Measurements from ENCODE around the gene NRXN3. TPM values are rescaled to one million over a fixed set of nuclear protein-coding genes. Genes with fewer than 3 reads are reported as not detected.

NRXN3 gene
- total and polyA plus RNA-seq, 4 donors, result 0.07 to 1.2 (median 0.23) TPM

- no peak overlapping the region for H3K27ac ChIP-seq (ENCODE audit: low read depth in 1 of 2, low read length in 2 of 2)
- DNase-seq (ENCODE audit: low spot score), result no peak
- H3K9ac ChIP-seq (ENCODE audit: low read depth in 1 of 2, low read length in 2 of 2), result no peak overlapping the region
- no peaks in the 10 kb centered on the region for H3K4me1 ChIP-seq (ENCODE audit: control insufficient read depth in 4 of 4, insufficient read depth in 4 of 4, low read length in 3 of 4)
- peaks cover 0 to 4% (median 0%) of the 10 kb centered on the region in 4 donors for H3K27me3 ChIP-seq (ENCODE audit: control insufficient read depth in 4 of 4, insufficient read depth in 4 of 4, low read length in 3 of 4)
- 85% methylated on average over 6 of the region's 6 CpGs for WGBS
- H3K36me3 ChIP-seq (ENCODE audit: control insufficient read depth in 4 of 4, insufficient read depth in 3 of 4, low read depth in 1 of 4, low read length in 3 of 4), result no peaks in the 10 kb centered on the region
- no peak overlapping the region for H3K4me3 ChIP-seq (ENCODE audit: low read depth in 1 of 3, low read length in 3 of 3)
- no peaks in the 10 kb centered on the region for H3K9me3 ChIP-seq (ENCODE audit: control insufficient read depth in 4 of 4, low read length in 3 of 4)
- TF ChIP-seq JUND (IDR thresholded peaks at IDR 0.05) (no peak), RXRA (IDR thresholded peaks at IDR 0.05) (no peak), TAF1 (conservative IDR thresholded peaks at IDR 0.05) (no peak), FOXA2 (IDR thresholded peaks at IDR 0.05) (no peak), HNF4G (IDR thresholded peaks at IDR 0.05) (no peak), HNF4A (conservative IDR thresholded peaks at IDR 0.05) (no peak), FOXA1 (IDR thresholded peaks at IDR 0.05) (no peak), CTCF (IDR thresholded peaks at IDR 0.05; ENCODE audit: low read depth, low read length, missing input control) (no peak)
These were observed 25.3 kb downstream of the NRXN3 start for GRCh38 chr14:78195431-78195830.

- H3K9ac ChIP-seq (ENCODE audit: low read depth in 1 of 2, low read length in 2 of 2), result no peak overlapping the region
- no peak for DNase-seq (ENCODE audit: low spot score)
These were observed 26.1 kb downstream of the NRXN3 start for GRCh38 chr14:78196323-78196722.

More at GRCh38 chr14:78196323-78196722, 26.1 kb downstream of the NRXN3 start:
- no peaks in the 10 kb centered on the region for H3K36me3 ChIP-seq (ENCODE audit: control insufficient read depth in 4 of 4, insufficient read depth in 3 of 4, low read depth in 1 of 4, low read length in 3 of 4)
- WGBS, result 79% methylated on average over 2 of the region's 2 CpGs
- H3K9me3 ChIP-seq (ENCODE audit: control insufficient read depth in 4 of 4, low read length in 3 of 4), result no peaks in the 10 kb centered on the region
- peaks cover 0 to 4% (median 0%) of the 10 kb centered on the region in 4 donors for H3K27me3 ChIP-seq (ENCODE audit: control insufficient read depth in 4 of 4, insufficient read depth in 4 of 4, low read length in 3 of 4)
- no peak overlapping the region for H3K4me3 ChIP-seq (ENCODE audit: low read depth in 1 of 3, low read length in 3 of 3)
- no peak for TF ChIP-seq ATF3 (IDR thresholded peaks at IDR 0.05)
- no peak for TF ChIP-seq MAX (IDR thresholded peaks at IDR 0.05)
- no peak for TF ChIP-seq EGR1 (IDR thresholded peaks at IDR 0.05; ENCODE audit: low read depth in 2 of 2)
- TF ChIP-seq CTCF (IDR thresholded peaks at IDR 0.05; ENCODE audit: low read depth, low read length, missing input control), result no peak
- TF ChIP-seq FOXA1 (IDR thresholded peaks at IDR 0.05), result no peak
- no peak for TF ChIP-seq GABPA (IDR thresholded peaks at IDR 0.05 in 1 of 2, conservative IDR thresholded peaks at IDR 0.05 in 1 of 2)
- TF ChIP-seq REST (IDR thresholded peaks at IDR 0.05), result no peak
- H3K4me1 ChIP-seq (ENCODE audit: control insufficient read depth in 4 of 4, insufficient read depth in 4 of 4, low read length in 3 of 4), result no peaks in the 10 kb centered on the region
- H3K27ac ChIP-seq (ENCODE audit: low read depth in 1 of 2, low read length in 2 of 2), result no peak overlapping the region
